Suprapubic skin (tissue), 4 donors: ENCODE data around the gene BIN1. TPM values are rescaled to one million over a fixed set of nuclear protein-coding genes. Genes with fewer than 3 reads are reported as not detected.
"Not testable (repeated sequence)": the region's sequence is repeated elsewhere in the genome, so short reads cannot be mapped to it uniquely, and the experiment has no call there.

ENCODE experiments used
- DNase-seq, 2 donors: peaks; one replicate each; pipeline ENCODE4 v3.0.0-alpha.2; 2019; ENCODE audit warnings: low spot score in 2 of 2
- H3K27ac ChIP-seq: fragments of 200-600 bp; sonication (generic); one replicate; pipeline ENCODE4 v1.5.1; 2019
- H3K27me3 ChIP-seq: fragments of 200-600 bp; sonication (generic); one replicate; pipeline ENCODE4 v1.5.1; 2019
- H3K36me3 ChIP-seq: fragments of 200-600 bp; sonication (generic); one replicate; pipeline ENCODE4 v1.5.1; 2019
- H3K4me1 ChIP-seq: fragments of 200-600 bp; sonication (generic); one replicate; pipeline ENCODE4 v1.5.1; 2019
- H3K4me3 ChIP-seq: fragments of 200-600 bp; sonication (generic); one replicate; pipeline ENCODE4 v1.5.1; 2019; ENCODE audit warnings: mild to moderate bottlenecking
- H3K9me3 ChIP-seq: fragments of 200-600 bp; sonication (generic); one replicate; pipeline ENCODE4 v1.5.1; 2019
- EP300 ChIP-seq: sonication (generic); formaldehyde crosslinking; IDR thresholded peaks from one replicate; pipeline ENCODE4 v1.6.1; 2017; ENCODE audit warnings: antibody characterized with exemption
- POLR2A ChIP-seq, 2 donors: fragments of 450-650 bp; IDR thresholded peaks; one replicate each; pipeline ENCODE4 v1.6.1; 2017; ENCODE audit warnings: antibody characterized with exemption in 2 of 2, mild to moderate bottlenecking in 2 of 2, moderate library complexity in 2 of 2
- POLR2AphosphoS5 ChIP-seq, 3 donors: sonication (generic); formaldehyde crosslinking; IDR thresholded peaks; one replicate each; pipeline ENCODE4 v1.6.1; 2017; ENCODE audit warnings: antibody characterized with exemption in 3 of 3
- WGBS: methylation state at CpG from one replicate; pipeline ENCODE4 v1.1.5; 2018; 5-methylcytosine and 5-hydroxymethylcytosine counted together
- total RNA-seq, 4 donors: library from RNA; depleted of rRNA; stranded (reverse); fragments of >200 nt; gene quantifications; one replicate each; pipeline ENCODE4 v1.1.0, GENCODE V29; 2016
- TF ChIP-seq, protein P1 (sequence below), 2 donors: fragments of 200-600 bp in 1 of 2; fragments of 450-650 bp in 1 of 2; sonication (generic) in 1 of 2; IDR thresholded peaks; one replicate each; pipeline ENCODE4 v1.5.1; 2016 to 2019; ENCODE audit warnings: antibody characterized with exemption in 2 of 2, mild to moderate bottlenecking in 1 of 2, moderate library complexity in 1 of 2

Gene BIN1
- total RNA-seq, 4 donors from 2014 or later: 5.6 to 13.3 (median 8.8) TPM

- WGBS: 60% methylated on average over 3 of the region's 3 CpGs
- Histone ChIP-seq H3K27ac (no peak overlapping the region), H3K4me1 (no peaks in the 10 kb centered on the region), H3K9me3 (no peaks in the 10 kb centered on the region), H3K4me3 (no peak overlapping the region), H3K36me3 (no peaks in the 10 kb centered on the region), H3K27me3 (peaks cover 9% of the 10 kb centered on the region)
- TF ChIP-seq EP300 (no peak), POLR2AphosphoS5 (IDR thresholded peaks at IDR 0.05) (no peak), POLR2A (IDR thresholded peaks at IDR 0.05) (no peak)
- TF ChIP-seq, protein P1, sequence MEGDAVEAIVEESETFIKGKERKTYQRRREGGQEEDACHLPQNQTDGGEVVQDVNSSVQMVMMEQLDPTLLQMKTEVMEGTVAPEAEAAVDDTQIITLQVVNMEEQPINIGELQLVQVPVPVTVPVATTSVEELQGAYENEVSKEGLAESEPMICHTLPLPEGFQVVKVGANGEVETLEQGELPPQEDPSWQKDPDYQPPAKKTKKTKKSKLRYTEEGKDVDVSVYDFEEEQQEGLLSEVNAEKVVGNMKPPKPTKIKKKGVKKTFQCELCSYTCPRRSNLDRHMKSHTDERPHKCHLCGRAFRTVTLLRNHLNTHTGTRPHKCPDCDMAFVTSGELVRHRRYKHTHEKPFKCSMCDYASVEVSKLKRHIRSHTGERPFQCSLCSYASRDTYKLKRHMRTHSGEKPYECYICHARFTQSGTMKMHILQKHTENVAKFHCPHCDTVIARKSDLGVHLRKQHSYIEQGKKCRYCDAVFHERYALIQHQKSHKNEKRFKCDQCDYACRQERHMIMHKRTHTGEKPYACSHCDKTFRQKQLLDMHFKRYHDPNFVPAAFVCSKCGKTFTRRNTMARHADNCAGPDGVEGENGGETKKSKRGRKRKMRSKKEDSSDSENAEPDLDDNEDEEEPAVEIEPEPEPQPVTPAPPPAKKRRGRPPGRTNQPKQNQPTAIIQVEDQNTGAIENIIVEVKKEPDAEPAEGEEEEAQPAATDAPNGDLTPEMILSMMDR (IDR thresholded peaks at IDR 0.05): no peak
- DNase-seq: no peak
These were observed 74.3 kb downstream of the BIN1 start for GRCh38 chr2:127032621-127033020.

- DNase-seq: no peak
- TF ChIP-seq, protein P1 (IDR thresholded peaks at IDR 0.05): no peak
- peaks cover 15% of the 10 kb centered on the region for H3K4me1 ChIP-seq
- WGBS: 84% methylated on average over 5 of the region's 5 CpGs
- H3K36me3 ChIP-seq: no peaks in the 10 kb centered on the region
- peaks cover 39% of the 10 kb centered on the region for H3K27me3 ChIP-seq
- no peak overlapping the region for H3K27ac ChIP-seq
- no peak overlapping the region for H3K4me3 ChIP-seq
- no peaks in the 10 kb centered on the region for H3K9me3 ChIP-seq
These were observed 77.5 kb downstream of the BIN1 start for GRCh38 chr2:127029350-127030051.

GRCh38 chr2:127028745-127029144, 78.2 kb downstream of the BIN1 start:
- H3K4me3 ChIP-seq, H3K9me3 ChIP-seq, H3K27ac ChIP-seq, DNase-seq, H3K36me3 ChIP-seq: not testable (repeated sequence)
- Histone ChIP-seq H3K27me3 (peaks cover 39% of the 10 kb centered on the region), H3K4me1 (peaks cover 15% of the 10 kb centered on the region)
- WGBS: 64% methylated on average over 1 of the region's 1 CpG

DNA sequence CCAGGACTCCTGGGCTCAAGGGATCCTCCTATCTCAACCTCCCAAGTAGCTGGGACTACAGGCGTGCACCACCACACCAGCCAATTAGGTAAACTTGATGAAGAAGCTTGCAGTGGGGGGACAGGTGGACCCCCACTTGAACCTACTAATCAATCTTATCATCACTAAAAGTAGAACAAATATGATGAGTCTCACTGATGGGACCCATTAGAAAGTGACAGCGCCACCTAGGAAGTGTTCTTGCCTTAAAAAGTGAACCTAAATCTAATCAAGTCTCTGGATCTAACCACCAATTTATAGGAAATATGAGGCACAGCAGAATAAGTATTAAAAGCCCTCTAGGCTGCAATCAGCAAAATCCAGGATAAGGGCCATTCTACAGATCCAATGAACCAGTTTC, 79.2 kb downstream of the BIN1 start:
- Histone ChIP-seq H3K4me3 (no peak overlapping the region), H3K4me1 (peaks cover 15% of the 10 kb centered on the region), H3K9me3 (no peaks in the 10 kb centered on the region), H3K36me3 (no peaks in the 10 kb centered on the region), H3K27ac (no peak overlapping the region), H3K27me3 (peaks cover 39% of the 10 kb centered on the region)
- TF ChIP-seq POLR2A (IDR thresholded peaks at IDR 0.05) (no peak), POLR2AphosphoS5 (IDR thresholded peaks at IDR 0.05) (no peak), EP300 (no peak)
- TF ChIP-seq, protein P1 (IDR thresholded peaks at IDR 0.05): no peak
- DNase-seq: no peak
- 92% methylated on average over 2 of the region's 2 CpGs for WGBS

- H3K9me3 ChIP-seq: no peaks in the 10 kb centered on the region
- no peak overlapping the region for H3K27ac ChIP-seq
- H3K36me3 ChIP-seq: no peaks in the 10 kb centered on the region
- no peak for DNase-seq
- peaks cover 39% of the 10 kb centered on the region for H3K27me3 ChIP-seq
- H3K4me3 ChIP-seq: peak overlapping the region; percentile 41
- TF ChIP-seq POLR2A (IDR thresholded peaks at IDR 0.05) (no peak), EP300 (no peak)
- TF ChIP-seq, protein P1 (IDR thresholded peaks at IDR 0.05): no peak
- WGBS: under 1% methylated on average over 34 of the region's 39 CpGs
- peaks cover 15% of the 10 kb centered on the region for H3K4me1 ChIP-seq
These were observed 81.4 kb downstream of the BIN1 start for GRCh38 chr2:127025359-127026166.
